HG02588 (cell line): ENCODE measurements around the gene NPAS3.

Experiments
- ATAC-seq: cut with Tn5 transposase; IDR thresholded peaks from one replicate; pipeline ENCODE4 v1.9.1; 2021; ENCODE audit warnings: mild to moderate bottlenecking, moderate library complexity; ENCODE audit not compliant: unreplicated experiment

NPAS3 gene

GRCh38 chr14:33691907-33692306, 753.2 kb downstream of the NPAS3 start:
- ATAC-seq = no peak

- no peak for ATAC-seq
These were observed 754.1 kb downstream of the NPAS3 start for GRCh38 chr14:33692762-33693161.

GRCh38 chr14:33693237-33693636, 754.6 kb downstream of the NPAS3 start:
- ATAC-seq = no peak

- ATAC-seq = no peak
These were observed 757.5 kb downstream of the NPAS3 start for GRCh38 chr14:33696165-33696564.

- no peak for ATAC-seq
These were observed 760.8 kb downstream of the NPAS3 start for GRCh38 chr14:33699300-33699983.

- no peak for ATAC-seq
These were observed 761.4 kb downstream of the NPAS3 start for GRCh38 chr14:33700052-33700451.

GRCh38 chr14:33702293-33702692, 763.6 kb downstream of the NPAS3 start:
- no peak for ATAC-seq

- ATAC-seq = no peak
These were observed 765.8 kb downstream of the NPAS3 start for GRCh38 chr14:33704481-33704880.

GRCh38 chr14:33705490-33705889, 766.8 kb downstream of the NPAS3 start:
- ATAC-seq = no peak

- no peak for ATAC-seq
These were observed 769.0 kb downstream of the NPAS3 start for GRCh38 chr14:33707716-33708115.

GRCh38 chr14:33709283-33709682, 770.6 kb downstream of the NPAS3 start:
- ATAC-seq = no peak

- ATAC-seq = no peak
These were observed 771.0 kb downstream of the NPAS3 start for GRCh38 chr14:33709711-33710110.

- no peak for ATAC-seq
These were observed 771.6 kb downstream of the NPAS3 start for GRCh38 chr14:33710273-33710672.

- no peak for ATAC-seq
These were observed 772.5 kb downstream of the NPAS3 start for GRCh38 chr14:33711194-33711593.

- no peak for ATAC-seq
These were observed 773.1 kb downstream of the NPAS3 start for GRCh38 chr14:33711811-33712216.

- no peak for ATAC-seq
These were observed 776.0 kb downstream of the NPAS3 start for GRCh38 chr14:33714527-33715226.

- no peak for ATAC-seq
These were observed 776.5 kb downstream of the NPAS3 start for GRCh38 chr14:33715227-33715528.

GRCh38 chr14:33716921-33717320, 778.2 kb downstream of the NPAS3 start:
- no peak for ATAC-seq

- no peak for ATAC-seq
These were observed 779.2 kb downstream of the NPAS3 start for GRCh38 chr14:33717866-33718265.

- no peak for ATAC-seq
These were observed 781.7 kb downstream of the NPAS3 start for GRCh38 chr14:33720284-33720787.

- ATAC-seq = no peak
These were observed 788.0 kb downstream of the NPAS3 start for GRCh38 chr14:33726685-33727084.

- no peak for ATAC-seq
These were observed 788.9 kb downstream of the NPAS3 start for GRCh38 chr14:33727606-33728005.
